HG03442 (cell line): Measurements from ENCODE around the gene LINGO1.

Source experiments
- ATAC-seq: cut with Tn5 transposase; IDR thresholded peaks from one replicate; pipeline ENCODE4 v1.9.1; 2021; ENCODE audit warnings: mild to moderate bottlenecking, moderate library complexity; ENCODE audit not compliant: unreplicated experiment

The LINGO1 gene

GRCh38 chr15:77632534-77633133, at the start of gene LINGO1:
LINGO1 (minus strand) TSS chr15:77632912; CDS start chr15:77632315, 597 bp downstream.
- no peak for ATAC-seq

- ATAC-seq, result no peak
These were observed 48.6 kb upstream of the LINGO1 start for GRCh38 chr15:77681362-77681761.

- no peak for ATAC-seq
These were observed 44.1 kb upstream of the LINGO1 start for GRCh38 chr15:77676569-77677375.

- ATAC-seq, result no peak
These were observed 43.2 kb upstream of the LINGO1 start for GRCh38 chr15:77675806-77676415.

GRCh38 chr15:77674327-77674726, 41.6 kb upstream of the LINGO1 start:
- ATAC-seq, result no peak

GRCh38 chr15:77673866-77674265, 41.2 kb upstream of the LINGO1 start:
- no peak for ATAC-seq

- no peak for ATAC-seq
These were observed 39.4 kb upstream of the LINGO1 start for GRCh38 chr15:77672135-77672534.

- no peak for ATAC-seq
These were observed 38.8 kb upstream of the LINGO1 start for GRCh38 chr15:77671362-77672056.

GRCh38 chr15:77670558-77671361, 38.0 kb upstream of the LINGO1 start:
- ATAC-seq, result no peak

- ATAC-seq, result no peak
These were observed 37.2 kb upstream of the LINGO1 start for GRCh38 chr15:77669896-77670295.

GRCh38 chr15:77667338-77668234, 34.9 kb upstream of the LINGO1 start:
- no peak for ATAC-seq

GRCh38 chr15:77666296-77666660, 33.6 kb upstream of the LINGO1 start:
- ATAC-seq, result no peak

- ATAC-seq, result no peak
These were observed 33.0 kb upstream of the LINGO1 start for GRCh38 chr15:77665530-77666295.

- no peak for ATAC-seq
These were observed 31.7 kb upstream of the LINGO1 start for GRCh38 chr15:77664428-77664827.

GRCh38 chr15:77663256-77663655, 30.5 kb upstream of the LINGO1 start:
- ATAC-seq, result no peak

- no peak for ATAC-seq
These were observed 26.9 kb upstream of the LINGO1 start for GRCh38 chr15:77659350-77660321.

GRCh38 chr15:77658304-77658703, 25.6 kb upstream of the LINGO1 start:
- ATAC-seq, result no peak
